Hepatocyte (in vitro differentiated cells): ENCODE measurements around the gene NOMO2. TPM values are rescaled to one million over a fixed set of nuclear protein-coding genes. Genes with fewer than 3 reads are reported as not detected.
A peak's percentile ranks its signal among the peaks of the same experiment; 100 is the strongest.
"Not testable (repeated sequence)": the region's sequence is repeated elsewhere in the genome, so short reads cannot be mapped to it uniquely, and the experiment has no call there.

Experiments used
- DNase-seq: peaks from one replicate; pipeline ENCODE4 v3.0.0-alpha.2; 2016; ENCODE audit warnings: low spot score
- H2AFZ ChIP-seq: fragments of 200-600 bp; sonication (generic); 2 replicates; pipeline ENCODE4 v1.6.0; 2016; ENCODE audit warnings: antibody characterized with exemption, mild to moderate bottlenecking
- H3K27ac ChIP-seq: fragments of 200-600 bp; sonication (generic); 2 replicates; pipeline ENCODE4 v1.5.1; 2016; ENCODE audit warnings: mild to moderate bottlenecking
- H3K27me3 ChIP-seq: fragments of 200-600 bp; sonication (generic); 2 replicates; pipeline ENCODE4 v1.6.1; 2016
- H3K36me3 ChIP-seq: fragments of 200-600 bp; sonication (generic); replicated peaks from 2 replicates; pipeline ENCODE4 v1.5.1; 2016; ENCODE audit warnings: low read depth; ENCODE audit not compliant: insufficient read depth
- H3K4me1 ChIP-seq: fragments of 200-600 bp; sonication (generic); 2 replicates; pipeline ENCODE4 v1.5.1; 2016; ENCODE audit warnings: mild to moderate bottlenecking, moderate library complexity; ENCODE audit not compliant: insufficient read depth
- H3K4me2 ChIP-seq: fragments of 200-600 bp; sonication (generic); 2 replicates; pipeline ENCODE4 v1.6.0; 2016
- H3K4me3 ChIP-seq: fragments of 200-600 bp; sonication (generic); 2 replicates; pipeline ENCODE4 v1.5.1; 2016; ENCODE audit warnings: mild to moderate bottlenecking
- H3K79me2 ChIP-seq: fragments of 200-600 bp; sonication (generic); 2 replicates; pipeline ENCODE4 v1.6.0; 2017; ENCODE audit warnings: mild to moderate bottlenecking
- H3K9me2 ChIP-seq: fragments of 200-600 bp; sonication (generic); replicated peaks from 2 replicates; pipeline ENCODE4 v1.6.0; 2017; ENCODE audit warnings: mild to moderate bottlenecking; ENCODE audit not compliant: insufficient read depth
- H3K9me3 ChIP-seq: fragments of 200-600 bp; sonication (generic); 2 replicates; pipeline ENCODE4 v1.5.1; 2016; ENCODE audit warnings: low read depth, mild to moderate bottlenecking
- H4K20me1 ChIP-seq: fragments of 200-600 bp; sonication (generic); 2 replicates; pipeline ENCODE4 v1.6.0; 2016; ENCODE audit warnings: mild to moderate bottlenecking; ENCODE audit not compliant: insufficient read depth, poor library complexity, severe bottlenecking
- WGBS: methylation state at CpG from one replicate; pipeline ENCODE4 v1.1.6; 2016; ENCODE audit warnings: low lambda C conversion rate; ENCODE audit errors: missing lambda C conversion rate; 5-methylcytosine and 5-hydroxymethylcytosine counted together
- polyA plus RNA-seq: library from polyadenylated mRNA; unstranded; fragments of >200 nt; fragmentation: Nextera tagmentation; extraction: Ambion mirVana; gene quantifications from 2 replicates; pipeline ENCODE4 v1.2.1, GENCODE V29; 2016
- total RNA-seq: library from RNA; depleted of rRNA; stranded (reverse); fragments of >200 nt; gene quantifications from 2 replicates; pipeline ENCODE4 v1.2.3, GENCODE V29; 2014
- TF ChIP-seq, protein P1 (sequence below): fragments of 200-600 bp; sonication (generic); IDR thresholded peaks from 2 replicates; pipeline ENCODE4 v1.5.1; 2016; ENCODE audit warnings: antibody characterized with exemption, mild to moderate bottlenecking; ENCODE audit not compliant: poor library complexity

The NOMO2 gene
- total and polyA plus RNA-seq, 2 experiments from 2014 or later, result 92.8 to 129 TPM

DNA sequence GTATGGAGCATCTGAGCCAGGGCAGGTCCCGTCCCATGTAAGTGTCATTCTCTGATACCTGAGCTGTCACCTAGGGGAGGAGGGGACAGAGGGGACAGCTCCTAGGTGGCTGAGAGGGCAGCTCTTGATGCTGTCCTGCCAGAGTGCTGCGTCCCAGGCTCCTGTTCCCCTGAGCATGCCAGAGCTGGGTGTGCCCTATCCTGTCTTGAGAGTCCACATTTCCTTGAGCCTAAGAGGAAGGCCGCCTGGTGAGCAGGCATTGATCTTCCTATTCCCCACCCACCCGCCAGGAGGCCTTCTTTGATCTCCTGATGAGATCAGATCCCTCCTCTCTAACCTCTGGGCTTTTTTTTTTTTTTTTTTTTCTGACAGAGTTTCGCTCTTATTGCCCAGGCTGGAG is 32.0 kb upstream of the NOMO2 start:
- not testable (repeated sequence) for H3K79me2 ChIP-seq, DNase-seq, H3K27ac ChIP-seq, H4K20me1 ChIP-seq, H3K4me1 ChIP-seq, H3K36me3 ChIP-seq, H3K9me3 ChIP-seq, H3K4me3 ChIP-seq, H3K4me2 ChIP-seq, H3K27me3 ChIP-seq, H3K9me2 ChIP-seq, H2AFZ ChIP-seq
- WGBS, result 85% methylated on average over 4 of the region's 5 CpGs

DNA sequence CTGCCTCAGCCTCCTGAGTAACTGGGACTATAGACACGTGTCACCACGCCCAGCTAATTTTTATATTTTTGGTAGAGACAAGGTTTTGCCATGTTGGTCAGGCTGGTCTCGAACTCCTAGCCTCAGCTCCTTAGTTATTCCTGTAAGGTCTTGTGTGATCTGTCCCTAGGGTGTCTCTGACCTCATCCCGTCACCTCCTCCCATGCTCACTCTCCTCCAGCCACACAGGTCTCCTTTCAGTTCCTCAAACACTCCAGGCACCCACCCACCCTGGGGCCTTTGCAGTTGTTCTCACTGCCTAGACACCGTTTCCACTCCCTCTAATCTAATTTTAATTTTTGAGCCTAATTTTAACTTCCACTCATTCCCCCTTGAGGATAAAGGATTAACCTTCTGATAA is 31.1 kb upstream of the NOMO2 start:
- H3K4me1 ChIP-seq, H4K20me1 ChIP-seq, H3K9me2 ChIP-seq, DNase-seq, H3K27ac ChIP-seq, H3K4me2 ChIP-seq, H3K79me2 ChIP-seq, H2AFZ ChIP-seq, H3K27me3 ChIP-seq, H3K36me3 ChIP-seq, H3K9me3 ChIP-seq, H3K4me3 ChIP-seq: not testable (repeated sequence)
- WGBS, result 97% methylated on average over 5 of the region's 5 CpGs

DNA sequence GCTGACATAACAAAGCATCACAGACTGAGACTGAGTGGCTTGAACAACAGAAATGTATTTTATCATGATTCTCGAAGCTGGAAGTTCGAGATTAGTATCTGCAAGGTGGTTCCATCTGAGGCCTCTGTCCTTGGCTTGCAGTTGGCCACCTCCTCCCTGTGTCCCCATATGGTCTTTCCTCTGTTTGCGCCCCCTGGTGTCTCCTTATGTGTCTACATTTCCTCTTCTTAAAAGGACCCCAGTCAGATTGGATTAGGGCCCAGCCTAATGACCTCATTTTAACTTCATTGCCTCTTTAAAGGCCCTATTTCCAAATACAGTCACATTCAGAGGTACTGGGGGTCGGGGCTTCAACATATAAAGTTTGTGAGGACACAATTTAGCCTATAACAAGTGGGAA is 30.0 kb upstream of the NOMO2 start:
- H3K27me3 ChIP-seq, H2AFZ ChIP-seq, H3K9me2 ChIP-seq, H3K79me2 ChIP-seq, H3K36me3 ChIP-seq, H3K4me1 ChIP-seq, H3K4me3 ChIP-seq, H3K9me3 ChIP-seq, H3K27ac ChIP-seq, H3K4me2 ChIP-seq, H4K20me1 ChIP-seq: not testable (repeated sequence)
- peak; percentile 34 for DNase-seq
- WGBS, result 57% methylated on average over 4 of the region's 4 CpGs
- TF ChIP-seq, protein P1, sequence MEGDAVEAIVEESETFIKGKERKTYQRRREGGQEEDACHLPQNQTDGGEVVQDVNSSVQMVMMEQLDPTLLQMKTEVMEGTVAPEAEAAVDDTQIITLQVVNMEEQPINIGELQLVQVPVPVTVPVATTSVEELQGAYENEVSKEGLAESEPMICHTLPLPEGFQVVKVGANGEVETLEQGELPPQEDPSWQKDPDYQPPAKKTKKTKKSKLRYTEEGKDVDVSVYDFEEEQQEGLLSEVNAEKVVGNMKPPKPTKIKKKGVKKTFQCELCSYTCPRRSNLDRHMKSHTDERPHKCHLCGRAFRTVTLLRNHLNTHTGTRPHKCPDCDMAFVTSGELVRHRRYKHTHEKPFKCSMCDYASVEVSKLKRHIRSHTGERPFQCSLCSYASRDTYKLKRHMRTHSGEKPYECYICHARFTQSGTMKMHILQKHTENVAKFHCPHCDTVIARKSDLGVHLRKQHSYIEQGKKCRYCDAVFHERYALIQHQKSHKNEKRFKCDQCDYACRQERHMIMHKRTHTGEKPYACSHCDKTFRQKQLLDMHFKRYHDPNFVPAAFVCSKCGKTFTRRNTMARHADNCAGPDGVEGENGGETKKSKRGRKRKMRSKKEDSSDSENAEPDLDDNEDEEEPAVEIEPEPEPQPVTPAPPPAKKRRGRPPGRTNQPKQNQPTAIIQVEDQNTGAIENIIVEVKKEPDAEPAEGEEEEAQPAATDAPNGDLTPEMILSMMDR, result peak; percentile 11

DNA sequence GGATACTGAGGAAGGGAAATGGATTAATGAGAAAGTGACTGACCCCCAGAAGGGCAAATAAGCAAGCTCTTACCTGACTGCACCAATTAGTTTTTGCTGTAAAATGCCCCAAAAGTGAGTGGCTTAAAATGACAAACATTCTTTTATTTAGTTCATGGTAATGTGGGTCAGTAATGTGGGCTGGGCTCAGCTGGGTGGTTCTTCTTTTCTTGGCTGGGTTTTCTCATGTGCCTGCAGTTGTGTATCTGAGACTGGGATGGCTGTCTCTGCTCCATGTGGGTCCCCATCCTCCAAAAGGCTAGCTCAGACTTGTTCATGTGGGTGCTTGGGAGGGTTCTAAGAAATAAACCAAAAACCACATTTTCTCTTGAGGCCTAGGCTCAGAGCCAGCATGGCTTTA is 29.5 kb upstream of the NOMO2 start:
- not testable (repeated sequence) for H2AFZ ChIP-seq, H3K4me1 ChIP-seq, H3K79me2 ChIP-seq, H3K27ac ChIP-seq, H3K27me3 ChIP-seq, H3K4me3 ChIP-seq, H4K20me1 ChIP-seq, H3K4me2 ChIP-seq, H3K9me3 ChIP-seq, H3K9me2 ChIP-seq, H3K36me3 ChIP-seq, DNase-seq

DNA sequence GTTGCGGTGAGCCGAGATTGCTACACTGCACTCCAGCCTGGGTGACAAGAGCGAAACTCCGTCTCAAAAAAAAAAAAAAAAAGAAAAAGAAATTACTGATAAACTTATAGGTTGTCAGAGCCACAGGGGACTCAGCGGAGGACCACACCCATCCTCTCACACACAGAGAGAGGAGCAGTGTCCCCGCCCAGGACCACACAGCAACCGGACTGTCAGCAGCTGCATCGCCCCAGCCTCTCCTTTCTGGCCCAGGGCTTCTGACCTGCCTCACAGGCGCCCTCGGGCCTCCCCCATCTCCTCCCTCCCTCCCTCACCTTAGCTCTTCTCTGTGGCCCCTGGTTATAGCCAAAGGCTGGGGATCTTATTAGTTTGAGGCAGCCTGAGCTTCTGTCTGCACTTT is 27.9 kb upstream of the NOMO2 start:
- H3K4me1 ChIP-seq, H4K20me1 ChIP-seq, H3K4me2 ChIP-seq, H3K27ac ChIP-seq, H2AFZ ChIP-seq, DNase-seq, H3K9me3 ChIP-seq, H3K4me3 ChIP-seq, H3K9me2 ChIP-seq, H3K79me2 ChIP-seq, H3K36me3 ChIP-seq, H3K27me3 ChIP-seq: not testable (repeated sequence)
- 85% methylated on average over 7 of the region's 10 CpGs for WGBS

DNA sequence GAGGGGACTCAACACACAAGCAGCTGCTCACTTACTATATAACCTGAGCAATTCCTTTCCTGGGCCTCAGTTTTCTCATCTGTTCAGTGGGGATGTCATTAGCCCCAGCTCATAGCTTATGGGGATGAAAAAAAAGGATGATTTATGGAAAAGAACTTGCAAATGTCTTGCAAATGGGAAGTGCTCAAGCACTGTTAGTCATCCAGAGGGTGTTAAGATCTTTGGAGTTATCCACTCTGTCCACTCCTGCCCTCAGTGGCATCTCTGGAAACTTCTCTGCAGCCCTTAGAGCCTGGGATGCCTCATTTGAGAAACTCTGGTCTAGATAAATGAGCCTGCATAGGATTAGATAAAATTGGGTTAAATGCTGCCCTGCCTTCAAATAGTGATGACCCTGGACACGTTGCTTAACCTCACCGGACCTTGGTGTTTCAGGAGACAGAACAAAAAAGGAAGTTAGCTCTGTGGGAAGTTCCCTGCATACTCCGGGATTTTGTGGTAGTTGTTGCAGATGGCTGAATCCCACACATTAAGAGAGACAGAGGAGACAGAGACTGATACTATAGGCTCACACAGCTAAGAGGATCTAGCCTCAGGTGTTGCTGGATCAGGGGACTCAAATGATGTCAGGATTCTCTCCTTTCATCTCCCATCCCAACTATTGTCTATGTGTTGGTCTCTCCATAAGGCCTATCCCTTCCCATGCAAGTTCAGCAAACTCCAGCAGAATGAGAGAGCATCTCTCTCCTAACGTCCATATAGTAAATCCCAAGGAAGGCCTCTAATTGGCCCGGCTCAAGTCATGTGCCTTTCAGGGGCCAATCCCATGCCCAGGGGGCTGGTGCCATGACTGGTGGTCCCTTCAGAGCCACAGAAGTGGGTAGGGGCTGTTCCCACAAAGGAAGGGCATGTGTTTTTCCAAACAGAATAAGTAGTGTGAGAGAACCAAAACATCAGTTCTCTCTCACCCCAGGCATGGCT is 25.0 kb upstream of the NOMO2 start:
- 70% methylated on average over 5 of the region's 5 CpGs for WGBS

DNA sequence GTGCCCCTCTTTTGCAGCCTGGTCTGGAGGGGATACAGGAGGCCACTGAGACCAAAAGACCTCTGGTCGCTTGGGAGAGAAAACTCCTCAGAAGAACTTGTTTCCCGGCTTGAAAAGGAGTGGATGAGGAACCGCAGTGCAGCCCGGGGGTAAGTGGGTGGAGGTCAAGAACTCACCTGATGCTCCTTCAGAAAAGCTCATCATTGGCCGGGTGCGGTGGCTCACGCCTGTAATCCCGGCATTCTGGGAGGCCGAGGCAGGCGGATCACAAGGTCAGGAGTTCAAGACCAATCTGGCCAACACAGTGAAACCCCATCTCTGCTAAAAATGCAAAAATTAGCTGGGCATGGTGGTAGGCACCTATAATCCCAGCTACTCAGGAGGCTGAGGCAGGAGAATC is 23.9 kb upstream of the NOMO2 start:
- 92% methylated on average over 10 of the region's 10 CpGs for WGBS
- H3K4me2 ChIP-seq, H2AFZ ChIP-seq, H3K27me3 ChIP-seq, H3K27ac ChIP-seq, H3K9me2 ChIP-seq, H3K36me3 ChIP-seq, H3K4me3 ChIP-seq, H3K9me3 ChIP-seq, H4K20me1 ChIP-seq, H3K79me2 ChIP-seq, DNase-seq, H3K4me1 ChIP-seq: not testable (repeated sequence)

More for the DNA sequence above, 25.0 kb upstream of the NOMO2 start:
- H3K79me2 ChIP-seq, H3K4me3 ChIP-seq, H3K4me1 ChIP-seq, H3K27ac ChIP-seq, DNase-seq, H3K36me3 ChIP-seq, H3K9me3 ChIP-seq, H3K27me3 ChIP-seq, H3K4me2 ChIP-seq, H4K20me1 ChIP-seq, H3K9me2 ChIP-seq, H2AFZ ChIP-seq: not testable (repeated sequence)
